ENCODE data around the gene GAGE12D.
"Not testable (repeated sequence)": the region's sequence is repeated elsewhere in the genome, so short reads cannot be mapped to it uniquely, and the experiment has no call there.

GAGE12D gene

DNA sequence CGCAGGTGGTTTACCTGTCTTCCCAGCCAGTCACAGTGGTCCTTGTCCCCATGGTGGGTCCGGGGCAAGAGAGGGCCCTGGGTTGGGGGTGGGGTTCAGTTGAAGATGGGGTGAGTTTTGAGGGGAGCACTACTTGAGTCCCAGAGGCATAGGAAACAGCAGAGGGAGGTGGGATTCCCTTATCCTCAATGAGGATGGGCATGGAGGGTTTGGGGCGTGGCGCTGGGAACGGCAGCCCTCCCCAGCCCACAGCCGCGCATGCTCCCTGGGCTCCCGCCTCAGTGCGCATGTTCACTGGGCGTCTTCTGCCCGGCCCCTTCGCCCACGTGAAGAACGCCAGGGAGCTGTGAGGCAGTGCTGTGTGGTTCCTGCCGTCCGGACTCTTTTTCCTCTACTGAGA lies at the start of gene GAGE12D:
Gene GAGE12D (plus strand): TSS at position 301 of the 400 bp plus-strand sequence. CDS start 1,155 bp downstream, outside the sequence.
- H3K36me3 ChIP-seq (ENCODE audit: insufficient read depth, low read length); H2AFZ ChIP-seq (ENCODE audit: low read depth, low read length); H3K4me3 ChIP-seq (ENCODE audit: low read length); H3K4me1 ChIP-seq (ENCODE audit: insufficient read depth, low read length); H3K27me3 ChIP-seq (ENCODE audit: insufficient read depth, low read length); H3K9me3 ChIP-seq (ENCODE audit: low read length): not testable (repeated sequence)

- H3K9me3 ChIP-seq (ENCODE audit: low read length); H3K27me3 ChIP-seq (ENCODE audit: insufficient read depth, low read length); H3K36me3 ChIP-seq (ENCODE audit: insufficient read depth, low read length); H3K4me3 ChIP-seq (ENCODE audit: low read length); H2AFZ ChIP-seq (ENCODE audit: low read depth, low read length); H3K4me1 ChIP-seq (ENCODE audit: insufficient read depth, low read length): not testable (repeated sequence)
Measured at GRCh38 chrX:49531877-49532276, 9.7 kb upstream of the GAGE12D start, which contains the start of gene GAGE12C. Gene GAGE12C, plus strand, starts transcription at chrX:49532177. Its CDS starts 1,155 bp downstream, at chrX:49533332.

DNA sequence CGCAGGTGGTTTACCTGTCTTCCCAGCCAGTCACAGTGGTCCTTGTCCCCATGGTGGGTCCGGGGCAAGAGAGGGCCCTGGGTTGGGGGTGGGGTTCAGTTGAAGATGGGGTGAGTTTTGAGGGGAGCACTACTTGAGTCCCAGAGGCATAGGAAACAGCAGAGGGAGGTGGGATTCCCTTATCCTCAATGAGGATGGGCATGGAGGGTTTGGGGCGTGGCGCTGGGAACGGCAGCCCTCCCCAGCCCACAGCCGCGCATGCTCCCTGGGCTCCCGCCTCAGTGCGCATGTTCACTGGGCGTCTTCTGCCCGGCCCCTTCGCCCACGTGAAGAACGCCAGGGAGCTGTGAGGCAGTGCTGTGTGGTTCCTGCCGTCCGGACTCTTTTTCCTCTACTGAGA lies 9.5 kb downstream of the GAGE12D start, which contains the start of gene GAGE12E:
Gene GAGE12E (plus strand): TSS at position 301 of the 400 bp plus-strand sequence. CDS start 1,155 bp downstream, outside the sequence.
- not testable (repeated sequence) for H3K4me3 ChIP-seq (ENCODE audit: low read length); H2AFZ ChIP-seq (ENCODE audit: low read depth, low read length); H3K27me3 ChIP-seq (ENCODE audit: insufficient read depth, low read length); H3K36me3 ChIP-seq (ENCODE audit: insufficient read depth, low read length); H3K9me3 ChIP-seq (ENCODE audit: low read length); H3K4me1 ChIP-seq (ENCODE audit: insufficient read depth, low read length)

DNA sequence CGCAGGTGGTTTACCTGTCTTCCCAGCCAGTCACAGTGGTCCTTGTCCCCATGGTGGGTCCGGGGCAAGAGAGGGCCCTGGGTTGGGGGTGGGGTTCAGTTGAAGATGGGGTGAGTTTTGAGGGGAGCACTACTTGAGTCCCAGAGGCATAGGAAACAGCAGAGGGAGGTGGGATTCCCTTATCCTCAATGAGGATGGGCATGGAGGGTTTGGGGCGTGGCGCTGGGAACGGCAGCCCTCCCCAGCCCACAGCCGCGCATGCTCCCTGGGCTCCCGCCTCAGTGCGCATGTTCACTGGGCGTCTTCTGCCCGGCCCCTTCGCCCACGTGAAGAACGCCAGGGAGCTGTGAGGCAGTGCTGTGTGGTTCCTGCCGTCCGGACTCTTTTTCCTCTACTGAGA lies 19.0 kb downstream of the GAGE12D start, which contains the start of gene GAGE12F:
Gene GAGE12F (plus strand): TSS at position 301 of the 400 bp plus-strand sequence. CDS start 1,155 bp downstream, outside the sequence.
- not testable (repeated sequence) for H3K36me3 ChIP-seq (ENCODE audit: insufficient read depth, low read length); H2AFZ ChIP-seq (ENCODE audit: low read depth, low read length); H3K9me3 ChIP-seq (ENCODE audit: low read length); H3K4me3 ChIP-seq (ENCODE audit: low read length); H3K27me3 ChIP-seq (ENCODE audit: insufficient read depth, low read length); H3K4me1 ChIP-seq (ENCODE audit: insufficient read depth, low read length)

- H3K4me1 ChIP-seq (ENCODE audit: insufficient read depth, low read length); H3K27me3 ChIP-seq (ENCODE audit: insufficient read depth, low read length); H3K36me3 ChIP-seq (ENCODE audit: insufficient read depth, low read length); H3K4me3 ChIP-seq (ENCODE audit: low read length); H3K9me3 ChIP-seq (ENCODE audit: low read length); H2AFZ ChIP-seq (ENCODE audit: low read depth, low read length): not testable (repeated sequence)
Measured at GRCh38 chrX:49568728-49569127, 27.2 kb downstream of the GAGE12D start.

- not testable (repeated sequence) for H2AFZ ChIP-seq (ENCODE audit: low read depth, low read length); H3K9me3 ChIP-seq (ENCODE audit: low read length); H3K36me3 ChIP-seq (ENCODE audit: insufficient read depth, low read length); H3K4me3 ChIP-seq (ENCODE audit: low read length); H3K4me1 ChIP-seq (ENCODE audit: insufficient read depth, low read length); H3K27me3 ChIP-seq (ENCODE audit: insufficient read depth, low read length)
Measured at GRCh38 chrX:49569152-49569551, 27.6 kb downstream of the GAGE12D start.

GRCh38 chrX:49570100-49570499 lies 28.6 kb downstream of the GAGE12D start, which contains the start of gene GAGE12G:
Gene GAGE12G, plus strand, starts transcription at chrX:49570400. Its CDS starts 1,155 bp downstream, at chrX:49571555.
- H3K9me3 ChIP-seq (ENCODE audit: low read length); H3K4me3 ChIP-seq (ENCODE audit: low read length); H2AFZ ChIP-seq (ENCODE audit: low read depth, low read length); H3K4me1 ChIP-seq (ENCODE audit: insufficient read depth, low read length); H3K27me3 ChIP-seq (ENCODE audit: insufficient read depth, low read length); H3K36me3 ChIP-seq (ENCODE audit: insufficient read depth, low read length): not testable (repeated sequence)

- H3K36me3 ChIP-seq (ENCODE audit: insufficient read depth, low read length); H3K27me3 ChIP-seq (ENCODE audit: insufficient read depth, low read length); H2AFZ ChIP-seq (ENCODE audit: low read depth, low read length); H3K4me1 ChIP-seq (ENCODE audit: insufficient read depth, low read length); H3K9me3 ChIP-seq (ENCODE audit: low read length); H3K4me3 ChIP-seq (ENCODE audit: low read length): not testable (repeated sequence)
Measured at GRCh38 chrX:49579649-49580048, 38.1 kb downstream of the GAGE12D start, which contains the start of gene GAGE12H. Gene GAGE12H, plus strand, starts transcription at chrX:49579949. Its CDS starts 1,155 bp downstream, at chrX:49581104.

DNA sequence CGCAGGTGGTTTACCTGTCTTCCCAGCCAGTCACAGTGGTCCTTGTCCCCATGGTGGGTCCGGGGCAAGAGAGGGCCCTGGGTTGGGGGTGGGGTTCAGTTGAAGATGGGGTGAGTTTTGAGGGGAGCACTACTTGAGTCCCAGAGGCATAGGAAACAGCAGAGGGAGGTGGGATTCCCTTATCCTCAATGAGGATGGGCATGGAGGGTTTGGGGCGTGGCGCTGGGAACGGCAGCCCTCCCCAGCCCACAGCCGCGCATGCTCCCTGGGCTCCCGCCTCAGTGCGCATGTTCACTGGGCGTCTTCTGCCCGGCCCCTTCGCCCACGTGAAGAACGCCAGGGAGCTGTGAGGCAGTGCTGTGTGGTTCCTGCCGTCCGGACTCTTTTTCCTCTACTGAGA lies 47.7 kb downstream of the GAGE12D start, which contains the start of gene GAGE2A:
Gene GAGE2A (plus strand): TSS at position 301 of the 400 bp plus-strand sequence. CDS start 1,155 bp downstream, outside the sequence.
- H3K4me3 ChIP-seq (ENCODE audit: low read length); H3K36me3 ChIP-seq (ENCODE audit: insufficient read depth, low read length); H3K27me3 ChIP-seq (ENCODE audit: insufficient read depth, low read length); H2AFZ ChIP-seq (ENCODE audit: low read depth, low read length); H3K4me1 ChIP-seq (ENCODE audit: insufficient read depth, low read length); H3K9me3 ChIP-seq (ENCODE audit: low read length): not testable (repeated sequence)

DNA sequence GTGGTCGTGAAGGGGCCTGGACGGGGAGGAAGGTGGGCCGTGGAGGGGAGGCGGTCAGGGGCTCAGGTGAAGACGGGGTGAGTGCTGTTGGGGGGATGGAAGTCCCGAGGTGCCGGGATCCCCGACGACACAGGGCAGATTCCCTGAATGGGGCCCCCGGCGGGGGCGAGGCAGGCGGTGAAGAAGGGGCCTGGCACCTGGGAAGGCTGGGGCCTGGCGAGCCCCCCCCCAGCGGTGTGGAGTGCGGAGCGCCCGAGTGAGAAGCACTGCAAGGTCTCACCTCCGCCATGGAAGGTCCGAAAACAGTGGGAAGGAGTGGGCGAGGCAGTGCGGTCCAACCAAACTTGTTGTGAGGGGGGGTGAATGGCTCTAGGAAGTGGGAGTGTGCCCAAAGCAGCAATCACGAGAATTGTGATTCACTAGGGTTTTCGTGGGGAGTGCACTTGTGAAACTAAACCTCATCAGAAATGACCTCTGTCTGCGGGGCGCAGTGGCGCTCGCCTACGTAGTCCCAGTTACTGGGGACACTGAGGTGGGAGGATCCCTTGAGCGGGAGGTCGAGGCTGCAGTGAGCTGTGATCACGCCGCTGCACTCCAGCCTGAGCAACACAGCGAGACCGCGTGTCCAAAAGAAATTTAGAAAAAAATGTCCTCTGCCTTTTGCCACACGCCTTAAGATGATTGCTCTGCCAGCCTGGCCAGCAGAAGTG lies 48.4 kb downstream of the GAGE12D start:
- H3K4me3 ChIP-seq (ENCODE audit: low read length); H3K36me3 ChIP-seq (ENCODE audit: insufficient read depth, low read length); H3K27me3 ChIP-seq (ENCODE audit: insufficient read depth, low read length); H3K9me3 ChIP-seq (ENCODE audit: low read length); H2AFZ ChIP-seq (ENCODE audit: low read depth, low read length); H3K4me1 ChIP-seq (ENCODE audit: insufficient read depth, low read length): not testable (repeated sequence)

- not testable (repeated sequence) for H2AFZ ChIP-seq (ENCODE audit: low read depth, low read length); H3K27me3 ChIP-seq (ENCODE audit: insufficient read depth, low read length); H3K9me3 ChIP-seq (ENCODE audit: low read length); H3K36me3 ChIP-seq (ENCODE audit: insufficient read depth, low read length); H3K4me3 ChIP-seq (ENCODE audit: low read length); H3K4me1 ChIP-seq (ENCODE audit: insufficient read depth, low read length)
Measured at GRCh38 chrX:49590488-49590887, 49.0 kb downstream of the GAGE12D start.

Measured in neuron (in vitro differentiated cells).